Activated CD8-positive, alpha-beta memory T cell treated with anti-CD3 and anti-CD28 coated beads, Interleukin-2, amount 50 U/mL, for 24 hours (primary cell): ENCODE measurements around the gene ADCK1.
A peak's percentile ranks its signal among the peaks of the same experiment; 100 is the strongest.
"Not testable (repeated sequence)": the region's sequence is repeated elsewhere in the genome, so short reads cannot be mapped to it uniquely, and the experiment has no call there.

Experiments used
- DNase-seq: peaks from one replicate; pipeline ENCODE4 v3.0.0-alpha.2; 2020; ENCODE audit errors: extremely low read depth

ADCK1 gene

DNA sequence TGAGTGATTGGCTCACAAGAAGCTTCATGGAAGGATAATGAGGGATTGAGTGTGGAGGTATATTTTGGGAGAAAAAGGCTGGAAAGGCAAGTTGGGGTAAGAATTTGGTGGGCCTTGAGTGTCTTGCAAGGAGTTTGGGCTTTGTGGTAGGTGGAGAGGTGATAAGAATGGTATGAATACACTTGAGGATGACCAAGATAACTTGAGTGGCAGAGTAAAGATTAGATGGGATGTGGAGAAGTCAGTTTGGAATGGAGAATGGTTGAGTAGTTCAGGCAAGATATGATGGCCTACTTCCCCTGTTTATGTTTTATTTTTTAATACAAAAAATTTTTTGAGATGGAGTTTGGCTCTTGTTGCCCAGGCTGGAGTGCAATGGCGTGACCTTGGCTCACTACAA, 9.1 kb downstream of the ADCK1 start:
- DNase-seq: no peak

DNA sequence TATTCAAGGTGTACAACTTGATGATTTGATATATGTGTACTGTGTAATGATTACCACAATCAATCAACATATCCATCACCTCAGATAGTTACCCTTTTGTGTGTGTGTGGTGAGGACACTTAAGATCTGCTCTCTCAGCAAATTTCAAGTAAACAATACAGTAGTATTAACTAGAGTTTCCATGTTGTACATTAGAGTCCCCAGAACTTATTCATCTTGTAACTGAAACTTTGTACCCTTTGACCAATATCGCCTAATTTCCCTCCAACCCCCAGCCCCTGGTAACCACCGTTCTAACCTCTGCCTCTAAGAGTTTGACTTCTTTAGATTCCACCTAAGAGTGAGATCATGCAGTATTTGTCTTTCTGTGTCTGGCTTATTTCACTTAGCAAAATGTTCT, 12.1 kb downstream of the ADCK1 start:
- DNase-seq: no peak

DNA sequence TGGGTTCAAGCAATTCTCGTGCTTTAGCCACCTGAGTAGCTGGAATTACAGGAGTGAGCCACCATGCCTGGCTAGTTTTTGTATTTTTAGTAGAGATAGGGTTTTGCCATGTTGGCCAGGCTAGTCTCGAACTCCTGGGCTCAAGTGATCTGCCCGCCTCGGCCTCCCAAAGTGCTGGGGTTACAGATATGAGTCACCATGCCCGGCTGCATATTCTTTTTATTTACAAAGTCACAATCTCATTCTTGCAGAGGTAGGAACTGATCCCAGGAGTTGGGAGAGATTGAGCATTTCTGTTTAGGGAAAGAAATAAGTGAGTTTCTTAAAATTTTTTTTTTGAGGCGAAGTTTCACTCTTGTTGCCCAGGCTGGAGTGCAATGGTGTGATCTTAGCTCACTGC, 12.8 kb downstream of the ADCK1 start:
- DNase-seq: not testable (repeated sequence)

DNA sequence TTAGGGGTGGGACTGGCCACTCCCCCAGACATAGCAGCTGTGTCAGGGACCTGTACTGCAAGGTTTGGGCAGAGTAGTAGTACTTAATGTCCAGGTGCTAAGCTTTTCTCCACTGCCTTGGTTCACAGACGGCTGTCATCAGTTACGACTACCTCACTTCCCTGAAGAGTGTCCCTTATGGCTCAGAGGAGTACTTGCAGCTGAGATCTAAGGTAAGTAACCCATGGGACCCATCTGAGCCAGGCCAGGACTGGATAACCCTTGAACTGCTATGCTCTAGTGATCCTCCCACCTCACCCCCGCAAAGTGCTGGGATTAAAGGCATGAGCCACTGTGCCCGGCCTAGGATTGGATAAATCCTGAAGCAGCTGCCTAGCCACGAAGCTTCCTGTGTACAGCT, 22.4 kb downstream of the ADCK1 start:
- DNase-seq: no peak

DNA sequence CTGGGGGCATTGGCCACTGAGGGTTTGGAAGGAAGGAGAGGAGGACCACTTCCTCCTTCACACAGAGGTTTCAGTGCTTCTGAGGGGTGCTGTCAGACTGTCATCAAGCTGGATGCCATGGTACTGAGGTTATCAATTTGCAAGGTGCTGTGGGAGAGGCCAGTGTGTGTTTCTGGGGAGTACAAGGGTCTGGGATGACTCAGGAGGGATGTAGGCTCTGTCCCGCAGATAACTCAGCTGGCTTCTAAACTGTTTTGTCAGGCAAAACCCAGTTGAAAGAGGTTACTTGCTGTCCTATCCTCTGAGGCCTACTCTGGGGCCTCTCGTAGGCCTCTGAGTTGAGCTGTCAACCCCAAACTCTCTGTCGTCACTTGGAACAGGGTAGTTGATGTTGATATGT, 22.8 kb downstream of the ADCK1 start:
- DNase-seq: no peak

DNA sequence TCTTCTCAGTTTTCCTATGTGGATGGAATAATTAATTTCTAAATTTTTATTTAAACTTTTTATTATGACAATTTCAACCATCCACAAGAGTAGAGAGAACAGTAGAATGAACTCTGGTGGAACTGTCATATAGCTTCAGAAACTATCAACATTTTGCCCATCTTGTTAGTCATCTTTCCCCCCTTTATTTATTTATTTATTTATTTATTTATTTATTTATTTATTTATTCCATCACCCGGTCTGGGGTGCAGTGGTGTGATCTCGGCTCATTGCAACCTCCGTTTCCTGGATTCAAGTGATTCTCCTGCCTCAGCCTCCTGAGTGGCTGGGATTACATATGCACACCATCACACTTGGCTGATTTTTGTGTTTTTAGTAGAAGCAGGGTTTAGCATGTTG, 23.5 kb downstream of the ADCK1 start:
- no peak for DNase-seq

DNA sequence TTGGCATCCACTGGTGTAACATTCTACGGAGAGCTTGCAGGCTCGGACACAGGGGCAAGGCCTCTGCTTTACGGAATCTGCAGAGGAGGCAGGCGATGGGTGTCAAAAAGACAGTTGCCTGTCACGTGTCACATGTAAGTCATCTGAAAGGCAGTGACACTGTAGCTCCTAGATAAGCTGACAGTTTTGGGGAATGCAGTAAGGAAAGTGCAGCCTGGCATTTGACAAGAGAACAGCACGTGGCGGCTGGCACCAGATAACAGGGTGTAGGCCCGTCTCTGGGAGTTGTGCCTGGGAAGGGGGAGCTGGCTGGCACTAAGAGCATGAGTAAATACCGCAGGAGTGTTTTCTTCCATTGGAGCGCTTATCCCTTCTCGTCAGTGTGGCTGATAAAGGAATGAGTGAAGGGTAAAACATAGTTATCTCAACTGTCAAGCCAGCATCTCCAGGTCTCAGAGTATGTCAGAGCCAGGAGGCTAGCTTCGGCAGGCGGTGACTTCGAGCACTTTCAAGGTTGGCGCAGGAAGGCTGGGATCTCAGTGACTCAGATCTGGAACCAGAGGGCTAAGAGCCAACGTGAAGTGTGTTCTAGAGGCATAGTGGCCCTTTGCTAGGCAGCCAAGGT, 26.1 kb downstream of the ADCK1 start:
- no peak for DNase-seq

DNA sequence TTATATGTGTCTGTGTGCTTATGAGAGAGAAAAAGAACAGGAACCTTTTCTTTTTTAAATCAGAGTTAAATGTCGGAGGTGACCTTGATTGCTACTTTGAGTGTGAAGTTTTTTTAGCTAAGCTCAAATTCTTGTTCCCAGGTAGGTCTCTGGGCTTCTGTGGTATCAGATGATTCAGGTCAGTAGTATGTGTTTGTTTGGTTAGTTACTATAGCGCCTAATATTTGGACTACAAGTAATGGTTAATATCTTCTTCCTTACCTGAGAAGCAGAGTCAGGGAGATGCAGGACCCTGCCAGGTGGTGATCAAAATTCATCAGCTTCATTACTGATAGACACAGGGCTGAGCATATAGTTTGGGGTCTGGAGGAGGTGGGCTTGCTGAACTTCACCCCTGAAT, 30.8 kb downstream of the ADCK1 start:
- no peak for DNase-seq

DNA sequence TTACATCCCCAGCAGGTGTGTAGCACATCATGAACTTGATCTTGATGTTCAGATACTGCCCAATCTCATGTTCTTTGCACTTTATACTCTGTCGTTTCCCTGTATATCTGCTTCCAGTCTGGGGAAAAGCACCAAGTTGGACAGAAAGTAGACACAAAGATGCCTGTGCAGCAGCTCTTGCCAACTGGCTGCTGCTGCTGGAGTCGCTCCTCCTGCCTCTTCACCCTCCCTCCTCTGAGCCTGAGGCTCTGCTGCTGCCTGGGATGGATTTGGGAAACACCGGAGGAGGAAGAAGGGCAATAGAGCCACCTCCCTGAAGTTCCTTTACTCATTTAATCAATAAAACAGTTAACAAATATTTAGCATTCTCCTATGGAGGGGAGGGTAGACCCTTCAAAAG, 32.4 kb downstream of the ADCK1 start:
- DNase-seq: no peak

DNA sequence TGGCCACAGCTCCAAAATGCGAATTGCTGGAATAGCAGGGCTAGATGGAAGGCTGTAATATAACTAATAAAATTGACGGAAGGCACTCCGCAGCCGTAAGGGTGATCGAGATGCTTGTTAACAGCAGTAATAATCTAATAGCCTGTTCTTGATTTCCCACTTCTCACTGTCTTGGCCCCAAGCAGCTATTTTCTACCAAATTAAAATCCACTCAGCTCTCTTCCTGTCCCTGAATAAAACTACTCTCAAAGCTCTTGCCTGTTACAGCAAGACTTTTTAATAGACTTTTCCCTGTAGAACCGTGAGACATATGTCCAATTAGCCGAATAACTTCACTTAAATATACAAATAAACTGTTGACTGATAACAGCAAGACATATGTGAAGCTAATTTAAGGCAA, 38.0 kb downstream of the ADCK1 start:
- no peak for DNase-seq

DNA sequence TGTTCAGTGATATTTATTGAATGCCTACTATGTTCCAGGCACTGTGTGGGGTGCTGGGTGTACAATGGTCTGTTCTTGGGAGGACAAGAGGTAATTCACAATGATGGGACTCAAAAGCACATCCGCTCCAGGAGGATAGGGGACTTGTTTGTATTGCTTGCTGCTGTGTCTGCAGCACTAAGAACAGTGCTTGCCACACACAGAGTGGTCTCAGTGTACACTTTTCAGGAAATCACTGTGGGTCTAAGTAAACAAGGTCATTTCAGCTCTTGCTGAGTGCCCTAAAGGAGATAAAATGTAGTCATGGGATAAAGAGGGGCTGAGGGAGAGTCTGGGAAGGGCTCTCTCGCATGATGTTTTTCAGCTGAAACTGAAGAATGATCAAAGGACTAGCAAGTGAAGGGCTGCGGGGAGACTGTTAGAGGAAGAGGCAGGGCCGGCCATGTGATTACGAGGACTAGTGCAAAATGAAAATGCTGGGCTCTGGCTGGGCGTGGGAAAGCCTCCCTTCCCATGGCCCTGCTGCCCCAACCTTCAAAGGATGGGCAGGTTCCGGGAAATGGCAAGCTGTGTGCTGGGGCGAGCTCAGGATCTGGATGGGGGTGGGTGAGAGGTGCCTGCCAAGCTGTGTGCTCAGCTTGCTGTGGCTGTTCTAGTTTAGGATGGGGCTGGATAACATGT, 39.1 kb downstream of the ADCK1 start:
- no peak for DNase-seq

DNA sequence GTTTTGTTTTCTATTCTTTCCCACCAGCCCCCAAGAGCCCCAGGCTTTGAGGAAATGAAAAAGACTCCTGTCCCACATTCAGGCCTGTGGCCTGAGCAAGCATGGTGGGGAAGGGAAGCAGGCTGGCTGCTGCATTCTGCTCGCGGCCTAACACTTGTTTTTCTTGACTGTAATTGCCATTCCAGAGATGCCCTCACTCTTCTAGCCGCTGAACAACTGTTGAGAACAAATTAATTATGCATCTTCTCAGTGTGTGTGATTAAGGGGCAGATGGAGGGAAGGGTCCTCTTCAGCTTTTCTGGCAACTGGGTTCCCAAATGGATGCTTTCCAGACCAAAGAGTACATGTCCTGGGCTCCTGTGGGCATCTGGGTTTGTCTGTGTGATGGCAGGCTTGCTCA, 43.3 kb downstream of the ADCK1 start:
- no peak for DNase-seq

DNA sequence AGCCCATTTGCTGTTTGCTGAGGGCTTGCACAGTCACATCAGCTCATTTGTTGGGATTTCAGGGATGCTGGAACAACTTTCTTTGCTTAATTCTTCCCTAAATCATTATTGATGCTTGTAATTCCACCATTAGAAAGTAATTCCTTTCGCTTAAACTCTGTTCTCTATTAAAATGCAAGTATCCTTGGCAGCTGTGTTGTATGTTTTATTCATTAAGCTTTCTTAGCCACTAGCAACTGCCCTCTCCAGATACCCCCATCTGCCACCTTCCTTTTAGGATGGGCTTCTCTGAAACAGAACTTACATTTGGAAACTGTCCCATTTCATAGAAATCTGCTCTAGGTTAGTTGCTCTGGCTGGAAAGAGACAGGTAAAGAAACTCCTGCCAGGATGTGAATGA, 43.7 kb downstream of the ADCK1 start:
- no peak for DNase-seq

DNA sequence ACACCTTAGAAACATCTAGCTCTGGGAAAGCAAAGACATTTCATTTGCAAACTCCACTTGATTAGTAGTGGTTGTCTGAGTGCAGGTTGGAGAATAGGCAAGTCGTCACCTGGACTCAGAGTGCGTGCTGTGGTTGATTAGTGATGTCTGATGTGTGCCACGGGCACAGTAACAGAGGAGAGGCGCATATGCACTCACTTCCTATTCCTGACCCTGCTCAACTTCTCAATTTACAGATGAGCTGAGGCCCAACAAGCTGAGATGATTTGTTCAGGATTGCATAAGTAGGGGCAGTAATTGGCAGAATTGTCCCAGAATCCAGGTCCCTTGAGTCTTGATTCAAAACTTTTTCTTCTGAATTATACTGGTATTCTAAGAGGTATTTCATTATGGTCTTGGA, 44.9 kb downstream of the ADCK1 start:
- no peak for DNase-seq

DNA sequence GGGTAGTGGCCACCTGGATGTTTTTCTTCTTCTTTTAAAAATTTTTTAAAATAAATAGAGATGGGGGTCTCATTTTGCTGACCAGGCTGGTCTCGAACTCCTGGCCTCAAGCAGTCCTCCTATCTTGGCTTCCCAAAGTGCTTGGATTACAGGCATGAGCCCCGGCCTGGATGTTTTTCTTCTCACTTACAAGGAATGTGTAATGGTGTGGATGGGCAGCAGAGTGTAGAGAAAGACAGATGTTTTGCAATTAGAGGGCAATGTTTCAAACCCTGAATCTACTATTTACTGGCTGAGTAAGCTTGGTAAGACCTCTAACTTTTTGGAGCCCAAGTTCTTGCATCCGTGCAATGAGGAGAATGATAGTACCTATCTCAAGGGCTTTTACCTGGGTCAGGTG, 48.1 kb downstream of the ADCK1 start:
- no peak for DNase-seq

DNA sequence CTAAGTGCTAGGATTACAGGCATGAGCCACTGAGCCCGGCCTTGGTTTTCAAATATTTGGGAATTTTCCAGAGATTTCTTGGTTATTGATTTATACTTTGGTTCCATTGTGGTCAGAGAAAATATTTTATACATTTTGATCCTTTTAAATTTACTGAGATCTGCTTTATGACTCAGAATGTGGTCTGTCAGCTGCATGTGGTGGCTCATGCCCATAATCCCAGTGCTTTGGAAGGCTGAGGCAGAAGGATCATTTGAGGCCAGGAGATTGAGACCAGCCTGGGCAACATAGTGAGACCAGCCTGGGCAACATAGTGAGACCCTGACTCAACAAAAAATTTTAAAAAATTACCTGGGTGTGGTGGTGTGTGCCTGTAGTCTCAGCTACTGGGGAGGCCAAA, 49.8 kb downstream of the ADCK1 start:
- DNase-seq: no peak

DNA sequence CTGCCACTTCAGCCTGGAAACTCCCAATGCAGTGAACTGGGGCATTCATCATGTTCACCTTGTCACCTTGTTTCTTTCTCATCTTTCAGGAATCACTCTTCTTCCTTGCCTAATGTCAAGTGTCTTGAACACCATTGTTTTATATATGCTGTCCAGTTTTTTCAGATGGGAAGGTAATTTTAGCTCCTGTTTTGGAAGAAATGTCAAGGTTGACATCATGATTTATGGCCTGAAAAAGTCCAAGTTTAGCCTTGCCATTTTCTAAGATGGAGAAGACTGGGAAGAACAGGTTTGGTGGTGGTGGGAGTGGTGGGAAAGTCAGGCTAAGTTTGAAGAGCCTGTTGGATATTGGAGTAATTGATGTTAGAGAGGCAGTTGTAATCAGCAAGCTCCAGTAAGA, 54.0 kb downstream of the ADCK1 start:
- DNase-seq: no peak

DNA sequence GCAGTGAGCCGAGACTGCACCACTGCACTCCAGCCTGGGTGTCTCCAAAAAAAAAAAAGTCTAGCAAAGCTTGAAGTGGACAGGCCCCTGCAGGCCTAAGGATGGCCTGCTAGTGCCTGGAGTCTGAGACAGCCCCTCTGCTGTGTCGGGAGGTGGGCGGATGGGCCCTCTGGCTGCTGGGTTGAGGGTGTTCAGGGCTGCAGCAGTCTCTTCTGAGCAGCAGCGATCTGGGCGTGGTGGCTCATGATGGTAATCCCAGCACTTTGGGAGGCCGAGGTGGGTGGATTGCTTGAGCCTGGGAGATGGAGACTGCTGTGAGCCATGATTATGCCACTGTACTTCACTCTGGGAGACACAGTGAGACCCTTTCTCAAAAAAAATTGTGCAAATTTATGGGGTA, 57.0 kb downstream of the ADCK1 start:
- DNase-seq: no peak

DNA sequence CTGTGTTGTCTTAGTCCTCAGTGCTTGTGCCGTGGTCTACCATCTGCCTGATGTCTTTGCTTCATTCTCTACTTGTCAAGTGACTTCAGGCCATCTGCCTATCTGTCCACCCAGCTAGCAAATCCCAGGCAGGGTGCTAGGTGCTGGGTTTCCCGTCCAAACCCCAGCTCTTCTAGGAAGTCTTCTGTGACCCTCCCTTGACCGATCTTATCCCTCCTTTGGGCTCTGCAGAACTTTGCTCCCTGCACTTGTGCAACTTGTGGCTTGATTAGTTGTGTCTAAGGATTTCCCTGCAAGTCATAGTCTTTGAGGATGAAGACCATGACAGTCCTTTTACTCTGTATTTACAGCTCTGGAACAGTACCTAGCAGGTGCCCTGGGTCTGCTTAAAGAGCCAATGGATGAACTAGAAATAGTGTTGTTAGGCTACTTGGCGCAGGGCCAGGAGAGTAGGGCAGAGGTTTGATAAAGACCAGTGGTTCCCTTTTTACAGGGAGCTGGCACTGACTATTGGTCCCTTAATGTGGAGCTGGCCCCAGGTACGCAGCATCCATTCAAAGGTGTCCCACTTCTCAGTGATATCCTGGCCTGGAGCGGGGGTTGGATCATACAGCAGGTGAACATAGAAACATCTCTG, 60.1 kb downstream of the ADCK1 start:
- DNase-seq: no peak

DNA sequence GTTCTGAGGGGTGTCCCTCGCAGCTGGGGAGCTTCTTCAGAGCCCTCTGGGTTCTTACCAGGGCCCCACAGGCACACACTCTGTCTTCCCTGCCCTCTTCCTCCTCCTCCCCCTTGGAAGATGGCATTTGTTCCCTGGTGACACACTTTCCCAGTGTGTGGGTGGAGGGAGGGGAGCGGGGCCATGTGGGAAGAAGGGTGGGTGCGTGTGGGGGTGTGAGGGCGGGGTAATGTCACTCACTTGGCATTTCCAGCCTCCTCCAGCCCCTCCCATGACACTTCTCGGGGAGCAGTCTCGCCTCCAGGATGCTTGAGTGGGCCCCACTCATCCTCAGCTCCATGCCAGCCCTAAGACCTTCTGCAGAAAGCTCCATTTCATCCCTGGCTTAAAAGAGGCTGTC, 61.3 kb downstream of the ADCK1 start:
- DNase-seq: no peak

DNA sequence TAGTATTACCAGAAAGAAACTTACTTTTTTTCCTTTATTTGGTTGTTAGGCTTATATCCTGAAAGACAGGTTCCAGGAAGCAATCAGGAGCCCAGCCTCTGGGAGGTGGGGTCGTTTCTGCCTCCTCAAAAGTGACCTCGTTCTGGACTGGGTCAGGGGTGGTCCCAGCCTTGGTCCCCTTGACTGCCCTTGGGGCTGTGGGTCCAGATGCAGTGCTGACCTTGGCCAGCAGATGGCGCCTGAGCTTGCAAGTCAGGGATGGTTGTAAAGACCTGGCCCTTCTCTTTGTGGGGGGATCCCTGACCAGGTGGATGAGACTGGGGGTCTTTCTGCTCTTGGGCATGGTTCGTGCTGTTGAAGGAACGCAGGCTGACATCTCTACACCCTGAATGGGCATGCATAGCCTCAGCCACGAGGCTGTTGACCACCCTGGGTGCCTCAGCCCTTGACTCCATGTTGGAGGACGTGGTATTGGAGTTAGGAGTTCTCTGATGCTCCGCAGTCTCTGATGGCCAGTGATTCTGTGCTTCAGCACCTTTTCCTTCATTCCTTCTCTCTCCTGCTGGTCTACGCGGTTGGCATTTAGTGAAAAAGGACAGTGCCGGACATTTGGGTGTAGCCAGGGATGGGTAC, 62.4 kb downstream of the ADCK1 start:
- peak; percentile 51 for DNase-seq

DNA sequence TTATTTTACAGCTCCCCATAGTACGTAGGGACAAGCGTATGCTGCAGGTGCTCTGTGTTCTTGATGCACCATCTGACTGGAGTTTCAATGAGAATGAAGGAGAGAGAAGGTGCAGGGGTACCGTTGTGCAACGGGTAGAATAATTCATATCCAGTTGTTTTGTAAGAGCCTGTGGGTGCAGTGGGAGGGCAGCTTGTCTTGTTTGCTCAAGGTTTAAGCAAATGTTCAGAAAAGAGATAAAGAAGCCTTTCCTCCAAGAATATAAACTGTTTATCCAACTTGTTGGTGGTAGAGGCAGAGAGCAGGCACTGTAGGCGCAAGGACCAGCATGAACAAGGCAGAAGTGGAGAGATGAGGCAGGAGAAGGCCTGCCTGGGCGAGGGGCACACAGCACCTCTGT, 64.2 kb downstream of the ADCK1 start:
- no peak for DNase-seq

DNA sequence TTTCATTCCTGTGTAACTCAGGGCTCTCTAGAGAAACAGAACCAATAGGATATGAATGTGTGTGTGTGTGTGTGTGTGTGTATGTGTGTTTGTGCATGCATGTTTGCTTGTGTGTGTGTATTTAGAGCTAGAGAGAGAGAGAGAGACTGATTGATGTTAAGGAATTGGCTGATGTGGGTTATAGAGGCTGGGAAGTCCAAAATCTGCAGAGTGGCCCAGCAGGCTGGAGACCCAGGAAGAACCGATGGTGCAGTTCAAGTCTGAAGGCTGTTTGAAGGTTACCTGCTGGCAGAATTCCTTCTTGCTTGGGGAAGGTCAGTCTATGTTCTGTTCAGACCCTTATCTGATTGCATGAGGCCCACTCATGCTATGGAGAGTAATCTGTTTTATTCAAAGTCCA, 64.7 kb downstream of the ADCK1 start:
- DNase-seq: no peak
